BJ (cell line): Measurements from ENCODE around the gene STEAP2. TPM values are rescaled to one million over a fixed set of nuclear protein-coding genes. Genes with fewer than 3 reads are reported as not detected.

ENCODE experiments used
- CTCF ChIA-PET: fragments of 350-600 bp; formaldehyde crosslinking; extraction: SDS; loops from one replicate; lab custom pipeline; 2021; ENCODE audit warnings: antibody characterized with exemption, inconsistent platforms; lab: Yijun Ruan, JAX
- POLR2A ChIA-PET: fragments of 300-600 bp; sonication (Branson Sonifier 250); formaldehyde crosslinking; extraction: SDS; loops from one replicate; lab custom pipeline; 2021; ENCODE audit warnings: antibody characterized with exemption; lab: Charles Lee
- DNase-seq: peaks from one replicate; pipeline ENCODE4 v3.0.0-alpha.2; 2011; ENCODE audit warnings: low read depth
- H3K27me3 ChIP-seq: 2 replicates; pipeline ENCODE4 v1.6.0; 2011; ENCODE audit warnings: low read length; ENCODE audit not compliant: control insufficient read depth, insufficient read depth
- H3K36me3 ChIP-seq: 2 replicates; pipeline ENCODE4 v1.5.1; 2011; ENCODE audit warnings: low read length; ENCODE audit not compliant: control insufficient read depth, insufficient read depth
- H3K4me3 ChIP-seq: 2 replicates; pipeline ENCODE4 v1.5.1; 2011; ENCODE audit warnings: low read depth, mild to moderate bottlenecking, control low read depth, low read length
- polyA plus RNA-seq: library from polyadenylated mRNA; depleted of rRNA; stranded (reverse); fragments of >200 nt; gene quantifications from 2 replicates; pipeline ENCODE4 v1.2.3, GENCODE V29; 2011
- TF ChIP-seq, protein P1 (sequence below): IDR thresholded peaks from 2 replicates; pipeline ENCODE4 v1.5.1; 2011; ENCODE audit warnings: low read depth, mild to moderate bottlenecking, control low read depth, inconsistent platforms, low read length, moderate library complexity; ENCODE audit not compliant: insufficient read depth

The STEAP2 gene
- polyA plus RNA-seq, 1 experiment = 2.1 TPM

DNA sequence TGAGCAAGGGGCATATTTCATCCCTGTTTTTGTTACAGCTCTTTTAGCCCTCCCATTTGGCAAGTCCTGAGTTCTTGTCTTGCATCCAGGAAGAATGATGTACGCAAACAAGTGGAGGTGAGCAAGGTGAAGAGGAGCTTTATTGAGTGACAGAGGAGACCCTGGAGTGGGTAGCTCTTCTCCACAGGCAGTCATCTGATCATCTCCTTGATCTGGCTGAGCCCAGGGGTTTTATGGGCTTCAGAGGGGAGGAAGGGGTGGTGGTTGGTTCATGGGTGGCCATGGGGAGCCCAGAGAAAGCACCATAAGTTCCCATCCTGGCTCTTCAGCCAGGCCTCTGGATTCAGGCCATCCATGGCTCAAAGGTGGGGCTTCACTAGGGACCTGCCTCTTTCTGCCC is 35.3 kb upstream of the STEAP2 start:
- CTCF ChIA-PET = interaction anchor here (1.0 to 1.1 kb wide), 2 partner anchors 9 to 35 kb away, joined by 3 to 4 read pairs; partner anchors contain the start of gene STEAP2
- POLR2A ChIA-PET = no interaction called here
- H3K36me3 ChIP-seq = no peaks in the 10 kb centered on the region

DNA sequence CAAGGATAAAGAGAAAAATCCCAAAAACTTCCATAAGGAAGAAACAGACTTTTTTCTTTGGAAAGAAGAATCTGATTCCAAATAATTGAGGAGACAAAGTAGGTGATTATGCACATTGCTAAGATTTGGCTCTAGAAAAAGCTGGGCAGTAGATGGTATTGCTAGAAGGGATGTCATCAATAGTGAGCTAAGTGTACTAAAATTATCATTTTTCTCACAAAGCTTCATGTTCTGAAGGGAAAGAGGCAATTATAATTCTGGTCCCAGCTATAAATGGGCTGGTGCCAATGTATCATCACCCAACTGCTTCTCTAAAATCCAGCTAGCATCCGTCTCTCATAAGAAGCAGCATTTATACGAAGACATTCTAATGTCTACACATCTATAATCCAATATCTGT is 33.4 kb upstream of the STEAP2 start:
- no peak for DNase-seq
- ChIA-PET POLR2A (no interaction called here), CTCF (interaction anchor here (1.1 to 2.7 kb wide), 2 partner anchors 33 to 35 kb away, joined by 4 to 7 read pairs; partner anchors contain the start of gene STEAP2)
- TF ChIP-seq, protein P1, sequence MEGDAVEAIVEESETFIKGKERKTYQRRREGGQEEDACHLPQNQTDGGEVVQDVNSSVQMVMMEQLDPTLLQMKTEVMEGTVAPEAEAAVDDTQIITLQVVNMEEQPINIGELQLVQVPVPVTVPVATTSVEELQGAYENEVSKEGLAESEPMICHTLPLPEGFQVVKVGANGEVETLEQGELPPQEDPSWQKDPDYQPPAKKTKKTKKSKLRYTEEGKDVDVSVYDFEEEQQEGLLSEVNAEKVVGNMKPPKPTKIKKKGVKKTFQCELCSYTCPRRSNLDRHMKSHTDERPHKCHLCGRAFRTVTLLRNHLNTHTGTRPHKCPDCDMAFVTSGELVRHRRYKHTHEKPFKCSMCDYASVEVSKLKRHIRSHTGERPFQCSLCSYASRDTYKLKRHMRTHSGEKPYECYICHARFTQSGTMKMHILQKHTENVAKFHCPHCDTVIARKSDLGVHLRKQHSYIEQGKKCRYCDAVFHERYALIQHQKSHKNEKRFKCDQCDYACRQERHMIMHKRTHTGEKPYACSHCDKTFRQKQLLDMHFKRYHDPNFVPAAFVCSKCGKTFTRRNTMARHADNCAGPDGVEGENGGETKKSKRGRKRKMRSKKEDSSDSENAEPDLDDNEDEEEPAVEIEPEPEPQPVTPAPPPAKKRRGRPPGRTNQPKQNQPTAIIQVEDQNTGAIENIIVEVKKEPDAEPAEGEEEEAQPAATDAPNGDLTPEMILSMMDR = no peak
- no peak overlapping the region for H3K4me3 ChIP-seq
- no peaks in the 10 kb centered on the region for H3K36me3 ChIP-seq
- no peaks in the 10 kb centered on the region for H3K27me3 ChIP-seq

More for the DNA sequence above, 35.3 kb upstream of the STEAP2 start:
- no peak overlapping the region for H3K4me3 ChIP-seq
- TF ChIP-seq, protein P1 = no peak
- no peaks in the 10 kb centered on the region for H3K27me3 ChIP-seq
- DNase-seq = no peak

DNA sequence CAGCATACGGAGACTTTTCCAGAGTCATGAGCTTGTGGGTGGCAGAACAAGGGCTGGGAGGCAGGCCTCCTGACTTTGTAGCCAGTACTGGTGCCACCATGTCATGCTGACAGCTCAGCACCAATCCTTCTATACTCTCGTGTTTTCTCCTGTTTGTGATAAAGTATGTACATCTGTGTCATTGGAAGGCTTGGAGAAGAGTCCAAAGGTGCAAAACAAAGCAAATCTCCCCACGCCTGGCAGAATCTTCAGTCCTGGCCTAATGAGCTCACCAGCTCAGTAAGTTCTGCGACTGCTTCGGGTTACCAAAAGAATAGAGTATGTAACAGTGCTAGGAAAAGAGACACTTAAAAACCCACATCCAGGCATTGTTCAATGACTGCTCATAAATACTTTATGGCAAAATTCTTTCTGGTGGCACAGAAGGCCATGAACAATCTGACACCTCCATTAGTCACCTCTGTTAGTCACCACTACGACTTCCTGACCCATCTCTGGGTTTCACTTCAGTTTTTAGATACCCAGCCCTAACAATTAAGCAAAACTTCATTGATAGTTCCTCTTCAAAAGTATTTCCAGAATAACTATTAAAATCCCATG is 32.8 kb upstream of the STEAP2 start:
- TF ChIP-seq, protein P1 = no peak
- POLR2A ChIA-PET = no interaction called here
- H3K27me3 ChIP-seq = no peaks in the 10 kb centered on the region
- no peak overlapping the region for H3K4me3 ChIP-seq
- H3K36me3 ChIP-seq = no peaks in the 10 kb centered on the region
- CTCF ChIA-PET = interaction anchor here (1.1 to 2.7 kb wide), 2 partner anchors 33 to 35 kb away, joined by 4 to 7 read pairs; partner anchors contain the start of gene STEAP2
- DNase-seq = no peak

DNA sequence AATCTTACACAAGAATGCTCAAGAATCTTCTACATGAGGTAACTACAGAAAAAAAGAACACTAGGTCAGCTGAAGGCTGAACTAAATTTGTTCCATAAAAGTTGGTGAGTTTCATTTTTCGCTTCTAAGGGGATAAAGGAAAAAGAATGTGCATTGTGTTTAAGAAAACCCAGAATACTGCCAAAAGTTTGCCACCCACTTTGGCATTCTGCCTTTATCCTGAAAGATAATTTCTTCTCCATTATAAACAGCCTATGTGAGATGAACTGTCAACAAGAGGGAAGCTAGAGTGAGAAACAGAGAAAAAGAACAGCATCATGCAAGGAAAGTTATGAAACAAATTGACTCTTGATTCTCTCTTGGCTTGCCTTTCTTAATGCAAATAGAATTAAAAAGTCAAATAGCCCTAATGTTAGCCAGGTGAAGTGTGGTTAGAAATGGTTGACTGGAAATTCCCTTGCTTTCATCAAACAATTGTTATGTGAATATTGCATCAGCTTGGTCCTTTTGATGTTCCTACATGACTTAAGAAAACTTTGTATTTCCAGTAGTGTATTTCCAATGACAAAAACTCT is 31.4 kb upstream of the STEAP2 start:
- Histone ChIP-seq H3K4me3 (no peak overlapping the region), H3K36me3 (no peaks in the 10 kb centered on the region), H3K27me3 (no peaks in the 10 kb centered on the region)
- ChIA-PET POLR2A (no interaction called here), CTCF (no interaction called here)
- no peak for DNase-seq
- TF ChIP-seq, protein P1 = no peak

DNA sequence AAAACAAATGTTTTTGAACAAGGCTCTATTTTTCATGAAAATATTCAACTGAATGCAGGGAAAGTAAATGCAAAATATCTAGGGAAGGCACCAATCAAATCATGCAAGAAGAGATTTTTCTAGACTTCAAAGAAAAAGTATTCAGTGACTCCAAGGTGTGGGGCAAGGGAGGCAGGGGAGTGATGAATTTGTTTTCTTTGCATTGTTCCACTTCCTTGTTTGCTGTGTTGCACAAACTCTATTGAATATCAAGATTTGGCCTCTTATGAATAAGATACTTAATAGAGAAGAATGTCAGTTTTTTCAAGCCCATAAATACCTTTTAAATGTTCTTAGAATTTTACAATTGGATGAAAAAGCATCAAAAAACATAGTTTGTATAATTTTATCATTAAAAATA is 30.9 kb upstream of the STEAP2 start:
- CTCF ChIA-PET = no interaction called here
- TF ChIP-seq, protein P1 = no peak
- H3K36me3 ChIP-seq = no peaks in the 10 kb centered on the region
- no peak overlapping the region for H3K4me3 ChIP-seq
- no peaks in the 10 kb centered on the region for H3K27me3 ChIP-seq
- no peak for DNase-seq
- POLR2A ChIA-PET = no interaction called here
